H1 (cell line): ENCODE measurements around the gene TMEM107.

Source experiments
- CEBPB ChIP-seq: IDR thresholded peaks from 2 replicates; pipeline ENCODE4 v1.6.1; 2012; ENCODE audit warnings: low read depth, low read length
- CHD2 ChIP-seq: IDR thresholded peaks from 2 replicates; pipeline ENCODE4 v1.6.1; 2012; ENCODE audit warnings: low read length, improper control_type of control experiment
- CTCF ChIP-seq, 3 experiments: IDR thresholded peaks; 1 replicate in 2 of 3; 2 replicates in 1 of 3; pipeline versions ENCODE4 v1.5.1 to v1.6.1; 2011; ENCODE audit warnings: low read length in 3 of 3, mild to moderate bottlenecking in 3 of 3, inconsistent platforms in 2 of 3, low read depth in 1 of 3, moderate library complexity in 1 of 3; ENCODE audit not compliant: insufficient read depth in 1 of 3; ENCODE audit errors: control extremely low read depth in 1 of 3
- E2F6 ChIP-seq: IDR thresholded peaks from 2 replicates; pipeline ENCODE4 v1.6.1; 2012; ENCODE audit warnings: inconsistent platforms
- EGR1 ChIP-seq: IDR thresholded peaks from 2 replicates; pipeline ENCODE4 v1.6.1; 2011; ENCODE audit warnings: low read depth, low read length, borderline replicate concordance
- EP300 ChIP-seq, 2 experiments: IDR thresholded peaks; 1 replicate in 1 of 2; 2 replicates in 1 of 2; pipeline ENCODE4 v1.6.1; 2011 to 2012; ENCODE audit warnings: low read depth in 2 of 2, low read length in 2 of 2, mild to moderate bottlenecking in 2 of 2, borderline replicate concordance in 1 of 2, inconsistent platforms in 1 of 2, moderate library complexity in 1 of 2
- EZH2 ChIP-seq: fragments of 200-600 bp; sonication (generic); IDR thresholded peaks from 2 replicates; pipeline ENCODE4 v1.7.1; 2012; ENCODE audit warnings: low read depth, mild to moderate bottlenecking, moderate library complexity, low read length, inconsistent platforms; ENCODE audit not compliant: severe bottlenecking
- KDM1A ChIP-seq: fragments of 200-600, 300-600 bp; sonication (generic); IDR thresholded peaks from 2 replicates; pipeline ENCODE4 v1.7.1; 2016; ENCODE audit warnings: mild to moderate bottlenecking, low read length, borderline replicate concordance
- MAX ChIP-seq: IDR thresholded peaks from 2 replicates; pipeline ENCODE4 v1.6.1; 2012; ENCODE audit warnings: inconsistent platforms
- POLR2A ChIP-seq, 2 experiments: IDR thresholded peaks; 1 replicate in 1 of 2; 2 replicates in 1 of 2; pipeline ENCODE4 v1.6.1; 2011; ENCODE audit warnings: low read depth in 2 of 2, low read length in 2 of 2, mild to moderate bottlenecking in 2 of 2; ENCODE audit errors: control extremely low read depth in 1 of 2
- POLR2AphosphoS5 ChIP-seq: IDR thresholded peaks from 2 replicates; pipeline ENCODE4 v1.6.1; 2011; ENCODE audit warnings: low read depth, low read length
- TAF1 ChIP-seq: IDR thresholded peaks from 2 replicates; pipeline ENCODE4 v1.6.1; 2011; ENCODE audit warnings: mild to moderate bottlenecking, low read depth, low read length
- TF ChIP-seq, protein P1 (sequence below): IDR thresholded peaks from 2 replicates; pipeline ENCODE4 v1.6.1; 2012; ENCODE audit warnings: low read length, inconsistent platforms

DNA sequence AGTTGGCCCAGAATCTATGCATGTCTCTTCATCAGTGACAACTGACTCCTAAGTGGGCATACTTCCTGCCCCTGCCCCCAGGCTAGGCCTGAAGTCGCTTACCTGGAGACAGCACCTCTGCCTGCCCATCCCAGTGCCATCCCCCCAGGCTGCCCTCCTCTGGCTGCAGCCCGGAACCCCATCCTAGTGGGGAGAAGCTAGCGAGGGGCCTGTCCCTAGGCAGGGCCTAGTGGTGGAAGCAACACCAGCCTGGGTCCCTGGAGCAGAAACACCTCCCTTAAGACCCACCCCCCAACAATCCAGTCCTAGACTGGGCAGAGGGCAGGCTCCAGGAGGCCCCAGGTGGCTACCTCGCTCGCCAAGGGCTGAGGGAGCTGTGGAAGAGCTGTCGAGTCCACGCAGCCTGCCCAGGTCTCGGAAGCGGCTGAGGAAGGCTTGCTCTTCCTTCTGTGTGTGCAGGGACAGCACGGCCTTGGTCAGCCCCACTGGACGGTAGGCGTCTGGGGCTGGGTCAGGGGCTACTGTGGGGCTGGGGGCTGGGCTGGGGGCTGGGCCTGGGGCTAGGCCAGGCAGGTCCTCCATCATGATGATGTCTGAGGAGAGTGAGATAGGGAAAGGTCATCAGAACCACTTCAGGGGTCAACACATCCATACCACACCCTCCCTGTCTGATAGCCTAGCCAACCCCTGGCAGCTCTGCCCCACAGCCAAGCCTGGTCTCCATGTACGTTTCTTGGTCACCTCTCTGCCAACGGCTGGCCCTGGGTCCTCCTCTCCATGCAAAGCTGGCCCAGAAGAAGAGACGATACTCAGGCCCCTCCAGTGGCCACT, 31.6 kb downstream of the TMEM107 start:
- TF ChIP-seq POLR2A (IDR thresholded peaks at IDR 0.05; ENCODE audit: control extremely low read depth in 1 of 2, low read depth in 2 of 2, low read length in 2 of 2) (no peak), KDM1A (no peak), CTCF (IDR thresholded peaks at IDR 0.05; ENCODE audit: control extremely low read depth in 1 of 3, insufficient read depth in 1 of 3, low read depth in 1 of 3, low read length in 3 of 3) (no peak), E2F6 (no peak), EZH2 (no peak), POLR2AphosphoS5 (no peak), EP300 (IDR thresholded peaks at IDR 0.05; ENCODE audit: borderline replicate concordance in 1 of 2, low read depth in 2 of 2, low read length in 2 of 2) (no peak), TAF1 (no peak), CEBPB (no peak), MAX (no peak), EGR1 (no peak), CHD2 (no peak)
- TF ChIP-seq, protein P1, sequence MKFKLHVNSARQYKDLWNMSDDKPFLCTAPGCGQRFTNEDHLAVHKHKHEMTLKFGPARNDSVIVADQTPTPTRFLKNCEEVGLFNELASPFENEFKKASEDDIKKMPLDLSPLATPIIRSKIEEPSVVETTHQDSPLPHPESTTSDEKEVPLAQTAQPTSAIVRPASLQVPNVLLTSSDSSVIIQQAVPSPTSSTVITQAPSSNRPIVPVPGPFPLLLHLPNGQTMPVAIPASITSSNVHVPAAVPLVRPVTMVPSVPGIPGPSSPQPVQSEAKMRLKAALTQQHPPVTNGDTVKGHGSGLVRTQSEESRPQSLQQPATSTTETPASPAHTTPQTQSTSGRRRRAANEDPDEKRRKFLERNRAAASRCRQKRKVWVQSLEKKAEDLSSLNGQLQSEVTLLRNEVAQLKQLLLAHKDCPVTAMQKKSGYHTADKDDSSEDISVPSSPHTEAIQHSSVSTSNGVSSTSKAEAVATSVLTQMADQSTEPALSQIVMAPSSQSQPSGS, result no peak
